Liver (tissue), 3 donors: ENCODE measurements around the gene IL23A.

ENCODE experiments used
- ATF3 ChIP-seq: IDR thresholded peaks from 2 replicates; pipeline ENCODE4 v1.6.1; 2016; ENCODE audit warnings: antibody characterized with exemption
- CTCF ChIP-seq: fragments of 150-350 bp; IDR thresholded peaks from 2 replicates; pipeline ENCODE4 v1.5.1; 2017; ENCODE audit warnings: improper control_type of control experiment, low read depth, low read length; ENCODE audit not compliant: missing input control
- EGR1 ChIP-seq, 2 donors: IDR thresholded peaks; 2 replicates each; pipeline ENCODE4 v1.6.1; 2016 to 2018; ENCODE audit warnings: antibody characterized with exemption in 2 of 2, low read depth in 2 of 2
- FOXA1 ChIP-seq: IDR thresholded peaks from 2 replicates; pipeline ENCODE4 v1.6.1; 2016; ENCODE audit warnings: antibody characterized with exemption
- FOXA2 ChIP-seq: IDR thresholded peaks from 2 replicates; pipeline ENCODE4 v1.6.1; 2016; ENCODE audit warnings: antibody characterized with exemption
- GABPA ChIP-seq, 2 donors: IDR thresholded peaks in 1 of 2; conservative IDR thresholded peaks in 1 of 2; 2 replicates each; pipeline ENCODE4 v1.6.1; 2016; ENCODE audit warnings: antibody characterized with exemption in 2 of 2, mild to moderate bottlenecking in 1 of 2, moderate library complexity in 1 of 2
- JUND ChIP-seq, 2 donors: IDR thresholded peaks; 2 replicates each; pipeline ENCODE4 v1.6.1; 2016; ENCODE audit warnings: antibody characterized with exemption in 2 of 2
- MAX ChIP-seq: IDR thresholded peaks from 2 replicates; pipeline ENCODE4 v1.6.1; 2016; ENCODE audit warnings: antibody characterized with exemption
- NR2F2 ChIP-seq: IDR thresholded peaks from 2 replicates; pipeline ENCODE4 v1.6.1; 2016; ENCODE audit warnings: antibody characterized with exemption
- RAD21 ChIP-seq, 2 donors: IDR thresholded peaks; 2 replicates each; pipeline ENCODE4 v1.6.1; 2016; ENCODE audit warnings: antibody characterized with exemption in 2 of 2, mild to moderate bottlenecking in 2 of 2
- REST ChIP-seq: IDR thresholded peaks from 2 replicates; pipeline ENCODE4 v1.6.1; 2016; ENCODE audit warnings: antibody characterized with exemption, mild to moderate bottlenecking
- RXRA ChIP-seq, 2 donors: IDR thresholded peaks; 2 replicates each; pipeline ENCODE4 v1.6.1; 2017 to 2018; ENCODE audit warnings: antibody characterized with exemption in 2 of 2, mild to moderate bottlenecking in 1 of 2
- SP1 ChIP-seq: IDR thresholded peaks from 2 replicates; pipeline ENCODE4 v1.6.1; 2018; ENCODE audit warnings: antibody characterized with exemption, mild to moderate bottlenecking
- ZBTB33 ChIP-seq: IDR thresholded peaks from 2 replicates; pipeline ENCODE4 v1.6.1; 2016; ENCODE audit warnings: antibody characterized with exemption
- donor health status: healthy.
- donor health status: healthy.

GRCh38 chr12:56324206-56324605 is 14.5 kb upstream of the IL23A start:
- TF ChIP-seq CTCF, result no peak
- no peak for TF ChIP-seq ATF3
- TF ChIP-seq SP1, result no peak
- TF ChIP-seq GABPA (IDR thresholded peaks at IDR 0.05 in 1 of 2, conservative IDR thresholded peaks at IDR 0.05 in 1 of 2), result no peak
- no peak for TF ChIP-seq EGR1 (IDR thresholded peaks at IDR 0.05; ENCODE audit: low read depth in 2 of 2)
- no peak for TF ChIP-seq ZBTB33
- no peak for TF ChIP-seq RAD21 (IDR thresholded peaks at IDR 0.05)
- TF ChIP-seq FOXA2, result no peak
- TF ChIP-seq MAX, result no peak
- no peak for TF ChIP-seq RXRA (IDR thresholded peaks at IDR 0.05)
- TF ChIP-seq REST, result no peak
- TF ChIP-seq NR2F2, result no peak
- no peak for TF ChIP-seq JUND (IDR thresholded peaks at IDR 0.05)
- no peak for TF ChIP-seq FOXA1
